WTC11 (cell line): ENCODE results near the gene RUNX2. TPM values are rescaled to one million over a fixed set of nuclear protein-coding genes. Genes with fewer than 3 reads are reported as not detected.

Experiments
- ATAC-seq: fragments of 200-7000 bp; cut with Tn5 transposase; 2 replicates; pipeline ENCODE4 v1.10.0; 2021; ENCODE audit warnings: mild to moderate bottlenecking, moderate library complexity
- CTCF ChIA-PET: fragments of 300-600 bp; sonication (Branson Sonifier 250); formaldehyde crosslinking; loops from one replicate; lab custom pipeline; 2021; ENCODE audit warnings: antibody characterized with exemption; lab: Charles Lee
- POLR2A ChIA-PET: fragments of 350-600 bp; sonication (Branson Sonifier 250); formaldehyde crosslinking; loops from one replicate; lab custom pipeline; 2021; ENCODE audit warnings: antibody characterized with exemption; lab: Charles Lee
- DNase-seq: peaks from one replicate; pipeline ENCODE4 v3.0.0; 2021; ENCODE audit warnings: low spot score
- H3K27ac Mint-ChIP-seq: 2 replicates; pipeline ENCODE4 v1.8.0; 2021; ENCODE audit warnings: mixed read lengths
- H3K27me3 Mint-ChIP-seq: 2 replicates; pipeline ENCODE4 v1.8.0; 2021; ENCODE audit warnings: low read depth, mild to moderate bottlenecking, moderate library complexity, mixed read lengths
- H3K36me3 Mint-ChIP-seq: 2 replicates; pipeline ENCODE4 v1.8.0; 2021; ENCODE audit warnings: mixed read lengths
- H3K4me1 Mint-ChIP-seq: 2 replicates; pipeline ENCODE4 v1.8.0; 2022; ENCODE audit warnings: mixed read lengths
- H3K4me3 Mint-ChIP-seq: 2 replicates; pipeline ENCODE4 v1.8.0; 2021; ENCODE audit warnings: mild to moderate bottlenecking, moderate library complexity, mixed read lengths
- H3K9me3 Mint-ChIP-seq: 2 replicates; pipeline ENCODE4 v1.8.0; 2021; ENCODE audit warnings: mixed read lengths
- FOXJ3 ChIP-seq: sonication (generic); formaldehyde crosslinking; IDR thresholded peaks from 2 replicates; pipeline ENCODE4 v1.9.0; 2021; ENCODE audit warnings: missing genetic modification reagents, mild to moderate bottlenecking, borderline replicate concordance
- FOXP1 ChIP-seq: sonication (generic); formaldehyde crosslinking; IDR thresholded peaks from 2 replicates; pipeline ENCODE4 v1.8.0; 2022; ENCODE audit warnings: missing genetic modification reagents, mild to moderate bottlenecking, moderate library complexity, borderline replicate concordance
- GRHL2 ChIP-seq: fragments of 250-450 bp; sonication (Bioruptor Pico); IDR thresholded peaks from 2 replicates; pipeline ENCODE4 v1.8.0; 2022; ENCODE audit warnings: mild to moderate bottlenecking, moderate library complexity; ENCODE audit not compliant: insufficient replicate concordance, severe bottlenecking
- JAZF1 ChIP-seq: fragments of 250-450 bp; sonication (Bioruptor Pico); IDR thresholded peaks from 2 replicates; pipeline ENCODE4 v1.9.0; 2021; ENCODE audit warnings: moderate library complexity, mild to moderate bottlenecking, inconsistent platforms
- MXD4 ChIP-seq: fragments of 250-450 bp; sonication (Bioruptor Pico); IDR thresholded peaks from 2 replicates; pipeline ENCODE4 v1.8.0; 2021; ENCODE audit warnings: mild to moderate bottlenecking, moderate library complexity, borderline replicate concordance
- MYBL2 ChIP-seq: sonication (generic); formaldehyde crosslinking; IDR thresholded peaks from 2 replicates; pipeline ENCODE4 v1.8.1; 2023; ENCODE audit warnings: mild to moderate bottlenecking, moderate library complexity, missing genetic modification reagents
- NR2C2 ChIP-seq: sonication (generic); formaldehyde crosslinking; IDR thresholded peaks from 2 replicates; pipeline ENCODE4 v1.8.0; 2022; ENCODE audit warnings: mild to moderate bottlenecking, missing genetic modification reagents
- OVOL2 ChIP-seq: fragments of 250-450 bp; sonication (Bioruptor Pico); IDR thresholded peaks from 2 replicates; pipeline ENCODE4 v1.9.0; 2021; ENCODE audit warnings: mild to moderate bottlenecking, borderline replicate concordance
- PRRX2 ChIP-seq: fragments of 250-450 bp; sonication (Bioruptor Pico); IDR thresholded peaks from 2 replicates; pipeline ENCODE4 v1.8.0; 2021; ENCODE audit warnings: mild to moderate bottlenecking
- ZBTB21 ChIP-seq: sonication (generic); formaldehyde crosslinking; IDR thresholded peaks from 2 replicates; pipeline ENCODE4 v1.8.1; 2023; ENCODE audit warnings: mild to moderate bottlenecking, missing genetic modification reagents, borderline replicate concordance
- ZNF138 ChIP-seq: sonication (generic); formaldehyde crosslinking; conservative IDR thresholded peaks from 2 replicates; pipeline ENCODE4 v1.8.1; 2022; ENCODE audit warnings: mild to moderate bottlenecking, moderate library complexity, missing genetic modification reagents
- ZNF416 ChIP-seq: fragments of 250-450 bp; sonication (Bioruptor Pico); IDR thresholded peaks from 2 replicates; pipeline ENCODE4 v1.9.0; 2021; ENCODE audit warnings: mild to moderate bottlenecking, inconsistent platforms
- ZNF423 ChIP-seq: fragments of 250-450 bp; sonication (Bioruptor Pico); IDR thresholded peaks from 2 replicates; pipeline ENCODE4 v2.1.2; 2022; ENCODE audit warnings: mild to moderate bottlenecking, moderate library complexity
- total RNA-seq: library from RNA; stranded (reverse); gene quantifications from 3 replicates; pipeline ENCODE4 v1.2.3, GENCODE V29; 2021
- TF ChIP-seq, protein P1 (sequence below): sonication (generic); formaldehyde crosslinking; conservative IDR thresholded peaks from 2 replicates; pipeline ENCODE4 v1.8.1; 2023; ENCODE audit warnings: mild to moderate bottlenecking, low read depth, missing genetic modification reagents, moderate library complexity
- TF ChIP-seq, protein P2 (sequence below): sonication (generic); formaldehyde crosslinking; IDR thresholded peaks from 2 replicates; pipeline ENCODE4 v1.8.0; 2022; ENCODE audit warnings: mild to moderate bottlenecking, missing genetic modification reagents
- TF ChIP-seq, protein P3 (sequence below): sonication (generic); formaldehyde crosslinking; IDR thresholded peaks from 2 replicates; pipeline ENCODE4 v1.8.0; 2023; ENCODE audit warnings: missing genetic modification reagents, mild to moderate bottlenecking, borderline replicate concordance
- TF ChIP-seq, protein P4 (sequence below): sonication (generic); formaldehyde crosslinking; IDR thresholded peaks from 2 replicates; pipeline ENCODE4 v1.8.0; 2023; ENCODE audit warnings: missing genetic modification reagents

Gene RUNX2
- total RNA-seq, 1 experiment from 2014 or later, result 0.28 TPM

DNA sequence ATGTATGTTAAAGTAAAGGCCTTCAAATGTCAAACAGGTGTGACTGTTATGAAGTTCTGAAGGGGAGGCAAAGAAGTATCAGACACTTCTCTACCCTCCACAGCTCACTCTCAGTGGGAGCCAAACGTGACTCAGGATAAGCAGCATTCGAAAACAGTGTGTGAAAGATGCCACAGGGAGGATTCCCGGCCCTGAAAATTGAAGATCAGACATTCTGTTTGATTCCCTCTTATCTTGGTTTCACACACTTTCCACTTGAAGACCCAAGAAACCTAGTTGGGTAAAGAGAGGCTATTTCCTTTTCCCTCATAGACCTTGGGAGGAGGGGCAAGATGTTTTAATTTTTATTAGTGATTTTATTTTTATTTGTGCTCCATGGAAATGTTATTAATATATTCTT lies 213.8 kb downstream of the RUNX2 start:
- Mint-ChIP-seq H3K9me3 (no peaks in the 10 kb centered on the region), H3K36me3 (no peaks in the 10 kb centered on the region), H3K4me1 (peaks cover 11% of the 10 kb centered on the region), H3K4me3 (no peak overlapping the region), H3K27ac (no peak overlapping the region), H3K27me3 (no peaks in the 10 kb centered on the region; the same call in 1 of the 2 replicates)
- TF ChIP-seq ZNF416 (CRISPR knock-in tag) (no peak), MXD4 (CRISPR knock-in tag) (no peak), PRRX2 (CRISPR knock-in tag) (no peak), NR2C2 (no peak)
- TF ChIP-seq, protein P1, sequence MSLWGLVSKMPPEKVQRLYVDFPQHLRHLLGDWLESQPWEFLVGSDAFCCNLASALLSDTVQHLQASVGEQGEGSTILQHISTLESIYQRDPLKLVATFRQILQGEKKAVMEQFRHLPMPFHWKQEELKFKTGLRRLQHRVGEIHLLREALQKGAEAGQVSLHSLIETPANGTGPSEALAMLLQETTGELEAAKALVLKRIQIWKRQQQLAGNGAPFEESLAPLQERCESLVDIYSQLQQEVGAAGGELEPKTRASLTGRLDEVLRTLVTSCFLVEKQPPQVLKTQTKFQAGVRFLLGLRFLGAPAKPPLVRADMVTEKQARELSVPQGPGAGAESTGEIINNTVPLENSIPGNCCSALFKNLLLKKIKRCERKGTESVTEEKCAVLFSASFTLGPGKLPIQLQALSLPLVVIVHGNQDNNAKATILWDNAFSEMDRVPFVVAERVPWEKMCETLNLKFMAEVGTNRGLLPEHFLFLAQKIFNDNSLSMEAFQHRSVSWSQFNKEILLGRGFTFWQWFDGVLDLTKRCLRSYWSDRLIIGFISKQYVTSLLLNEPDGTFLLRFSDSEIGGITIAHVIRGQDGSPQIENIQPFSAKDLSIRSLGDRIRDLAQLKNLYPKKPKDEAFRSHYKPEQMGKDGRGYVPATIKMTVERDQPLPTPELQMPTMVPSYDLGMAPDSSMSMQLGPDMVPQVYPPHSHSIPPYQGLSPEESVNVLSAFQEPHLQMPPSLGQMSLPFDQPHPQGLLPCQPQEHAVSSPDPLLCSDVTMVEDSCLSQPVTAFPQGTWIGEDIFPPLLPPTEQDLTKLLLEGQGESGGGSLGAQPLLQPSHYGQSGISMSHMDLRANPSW (CRISPR knock-in tag), result no peak
- no peak for ATAC-seq
- no peak for DNase-seq
- POLR2A ChIA-PET, result no interaction called here
- CTCF ChIA-PET, result no interaction called here

DNA sequence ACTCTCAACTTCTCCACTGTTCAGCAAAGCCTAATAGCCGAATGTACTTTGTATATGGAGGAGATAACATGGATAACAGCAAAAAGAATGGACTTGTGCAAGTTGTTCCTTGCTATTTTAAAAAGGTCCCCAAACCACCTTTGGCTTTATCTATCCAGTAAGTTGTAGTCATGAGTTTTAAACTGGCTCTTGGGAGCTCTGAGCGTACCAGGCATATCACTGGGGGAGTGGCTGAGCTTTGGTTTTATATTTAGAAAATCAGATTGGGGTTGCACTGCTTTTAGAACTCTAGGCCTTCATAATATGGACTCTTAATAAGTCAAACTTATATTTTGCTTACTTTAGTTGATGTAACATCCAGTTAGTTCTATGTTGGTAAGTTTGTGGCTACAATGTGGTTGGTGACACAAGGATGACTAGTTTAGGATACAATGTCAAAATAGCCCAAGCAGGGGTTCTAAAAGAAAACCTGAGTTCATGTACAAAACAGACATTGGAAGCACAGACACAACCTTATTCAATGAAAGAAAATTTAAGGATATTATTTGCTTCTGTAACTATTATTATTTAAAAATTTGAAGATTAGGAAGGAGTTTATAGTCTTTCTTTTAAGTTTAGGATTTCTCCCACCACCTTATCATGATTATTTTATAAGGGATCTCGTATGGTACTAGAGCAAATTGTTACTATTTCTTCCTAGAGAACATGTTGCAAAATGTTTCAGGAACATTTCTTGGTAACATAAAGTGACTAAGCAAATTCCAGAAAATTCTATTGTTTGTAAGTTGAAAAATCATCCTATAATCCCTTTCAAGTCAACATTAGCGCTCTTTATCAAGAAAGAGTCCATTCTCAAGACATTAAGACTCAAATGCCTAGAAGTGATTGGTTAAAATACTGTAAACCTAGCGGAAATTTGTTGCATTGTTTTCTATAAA lies 215.4 kb downstream of the RUNX2 start:
- ATAC-seq (no peak), DNase-seq (no peak)
- CTCF ChIA-PET, result no interaction called here
- Mint-ChIP-seq H3K9me3 (no peaks in the 10 kb centered on the region), H3K27ac (no peak overlapping the region), H3K4me3 (no peak overlapping the region), H3K27me3 (no peaks in the 10 kb centered on the region; the same call in 1 of the 2 replicates), H3K4me1 (peaks cover 7% of the 10 kb centered on the region), H3K36me3 (no peaks in the 10 kb centered on the region)
- TF ChIP-seq GRHL2 (no peak), ZBTB21 (CRISPR knock-in tag) (no peak), ZNF138 (CRISPR knock-in tag) (no peak), FOXJ3 (CRISPR knock-in tag) (no peak), MYBL2 (CRISPR knock-in tag) (no peak), OVOL2 (no peak), FOXP1 (CRISPR knock-in tag) (no peak), JAZF1 (CRISPR knock-in tag) (no peak), ZNF423 (no peak), PRRX2 (CRISPR knock-in tag) (no peak)
- TF ChIP-seq, protein P2, sequence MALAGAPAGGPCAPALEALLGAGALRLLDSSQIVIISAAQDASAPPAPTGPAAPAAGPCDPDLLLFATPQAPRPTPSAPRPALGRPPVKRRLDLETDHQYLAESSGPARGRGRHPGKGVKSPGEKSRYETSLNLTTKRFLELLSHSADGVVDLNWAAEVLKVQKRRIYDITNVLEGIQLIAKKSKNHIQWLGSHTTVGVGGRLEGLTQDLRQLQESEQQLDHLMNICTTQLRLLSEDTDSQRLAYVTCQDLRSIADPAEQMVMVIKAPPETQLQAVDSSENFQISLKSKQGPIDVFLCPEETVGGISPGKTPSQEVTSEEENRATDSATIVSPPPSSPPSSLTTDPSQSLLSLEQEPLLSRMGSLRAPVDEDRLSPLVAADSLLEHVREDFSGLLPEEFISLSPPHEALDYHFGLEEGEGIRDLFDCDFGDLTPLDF, result no peak
- TF ChIP-seq, protein P3, sequence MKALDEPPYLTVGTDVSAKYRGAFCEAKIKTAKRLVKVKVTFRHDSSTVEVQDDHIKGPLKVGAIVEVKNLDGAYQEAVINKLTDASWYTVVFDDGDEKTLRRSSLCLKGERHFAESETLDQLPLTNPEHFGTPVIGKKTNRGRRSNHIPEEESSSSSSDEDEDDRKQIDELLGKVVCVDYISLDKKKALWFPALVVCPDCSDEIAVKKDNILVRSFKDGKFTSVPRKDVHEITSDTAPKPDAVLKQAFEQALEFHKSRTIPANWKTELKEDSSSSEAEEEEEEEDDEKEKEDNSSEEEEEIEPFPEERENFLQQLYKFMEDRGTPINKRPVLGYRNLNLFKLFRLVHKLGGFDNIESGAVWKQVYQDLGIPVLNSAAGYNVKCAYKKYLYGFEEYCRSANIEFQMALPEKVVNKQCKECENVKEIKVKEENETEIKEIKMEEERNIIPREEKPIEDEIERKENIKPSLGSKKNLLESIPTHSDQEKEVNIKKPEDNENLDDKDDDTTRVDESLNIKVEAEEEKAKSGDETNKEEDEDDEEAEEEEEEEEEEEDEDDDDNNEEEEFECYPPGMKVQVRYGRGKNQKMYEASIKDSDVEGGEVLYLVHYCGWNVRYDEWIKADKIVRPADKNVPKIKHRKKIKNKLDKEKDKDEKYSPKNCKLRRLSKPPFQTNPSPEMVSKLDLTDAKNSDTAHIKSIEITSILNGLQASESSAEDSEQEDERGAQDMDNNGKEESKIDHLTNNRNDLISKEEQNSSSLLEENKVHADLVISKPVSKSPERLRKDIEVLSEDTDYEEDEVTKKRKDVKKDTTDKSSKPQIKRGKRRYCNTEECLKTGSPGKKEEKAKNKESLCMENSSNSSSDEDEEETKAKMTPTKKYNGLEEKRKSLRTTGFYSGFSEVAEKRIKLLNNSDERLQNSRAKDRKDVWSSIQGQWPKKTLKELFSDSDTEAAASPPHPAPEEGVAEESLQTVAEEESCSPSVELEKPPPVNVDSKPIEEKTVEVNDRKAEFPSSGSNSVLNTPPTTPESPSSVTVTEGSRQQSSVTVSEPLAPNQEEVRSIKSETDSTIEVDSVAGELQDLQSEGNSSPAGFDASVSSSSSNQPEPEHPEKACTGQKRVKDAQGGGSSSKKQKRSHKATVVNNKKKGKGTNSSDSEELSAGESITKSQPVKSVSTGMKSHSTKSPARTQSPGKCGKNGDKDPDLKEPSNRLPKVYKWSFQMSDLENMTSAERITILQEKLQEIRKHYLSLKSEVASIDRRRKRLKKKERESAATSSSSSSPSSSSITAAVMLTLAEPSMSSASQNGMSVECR (CRISPR knock-in tag), result no peak
- TF ChIP-seq, protein P4, sequence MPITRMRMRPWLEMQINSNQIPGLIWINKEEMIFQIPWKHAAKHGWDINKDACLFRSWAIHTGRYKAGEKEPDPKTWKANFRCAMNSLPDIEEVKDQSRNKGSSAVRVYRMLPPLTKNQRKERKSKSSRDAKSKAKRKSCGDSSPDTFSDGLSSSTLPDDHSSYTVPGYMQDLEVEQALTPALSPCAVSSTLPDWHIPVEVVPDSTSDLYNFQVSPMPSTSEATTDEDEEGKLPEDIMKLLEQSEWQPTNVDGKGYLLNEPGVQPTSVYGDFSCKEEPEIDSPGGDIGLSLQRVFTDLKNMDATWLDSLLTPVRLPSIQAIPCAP (CRISPR knock-in tag), result no peak
- POLR2A ChIA-PET, result no interaction called here
